Measurements from ENCODE around the gene CALML3. TPM values are rescaled to one million over a fixed set of nuclear protein-coding genes. Genes with fewer than 3 reads are reported as not detected.
A peak's percentile ranks its signal among the peaks of the same experiment; 100 is the strongest.

Gene CALML3
- total RNA-seq, 1 experiment from 2014 or later: not detected

DNA sequence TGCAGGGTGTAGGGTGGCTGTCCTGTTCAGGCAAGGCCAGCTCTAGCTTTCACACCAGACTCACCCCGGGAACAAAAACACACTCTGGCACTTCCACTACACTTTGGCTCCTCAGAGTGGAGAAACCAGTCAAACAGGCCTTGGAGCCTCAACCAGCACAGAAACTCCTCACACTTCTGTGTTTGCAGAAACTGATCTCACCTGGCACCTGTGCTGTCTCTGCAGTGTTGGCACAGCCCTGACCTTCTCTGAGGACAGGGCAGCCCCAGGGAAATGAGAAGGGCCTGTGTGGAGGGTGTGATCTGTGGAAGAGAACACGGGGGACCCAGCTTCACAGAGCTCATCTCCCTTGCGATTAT, 21.3 kb upstream of the CALML3 start:
- Histone ChIP-seq H2AFZ (ENCODE audit: low read length) (no peak overlapping the region), H3K4me1 (ENCODE audit: insufficient read depth, low read length) (peaks cover 19% of the 10 kb centered on the region), H3K36me3 (ENCODE audit: low read depth, low read length) (no peaks in the 10 kb centered on the region), H4K20me1 (ENCODE audit: low read length) (no peaks in the 10 kb centered on the region), H3K27ac (ENCODE audit: low read length) (no peak overlapping the region), H3K4me3 (ENCODE audit: low read length) (no peak overlapping the region), H3K9ac (ENCODE audit: low read length) (no peak overlapping the region), H3K9me2 (replicated peaks; ENCODE audit: low read length) (no peaks in the 10 kb centered on the region), H3K4me2 (ENCODE audit: low read length) (peak overlapping the region; percentile 39; the same call in 1 of the 2 replicates), H3K9me3 (ENCODE audit: low read length) (no peaks in the 10 kb centered on the region), H3K27me3 (ENCODE audit: low read length) (no peaks in the 10 kb centered on the region), H3F3A (ENCODE audit: low read length, unreplicated experiment) (no peaks in the 10 kb centered on the region), H3K79me2 (ENCODE audit: low read length) (no peaks in the 10 kb centered on the region)
- BruUV-seq (replicated peaks): no TSS peak
- CTCF ChIA-PET: no interaction called here
- DNase-seq (peak; percentile 76), ATAC-seq (peak; percentile 84)
- intact Hi-C loops (cut with micrococcal nuclease): no loop called here
- POLR2A ChIA-PET (ENCODE audit: unreplicated experiment): no interaction called here
- TF ChIP-seq EZH2phosphoT487 (IDR thresholded peaks at IDR 0.05; ENCODE audit: borderline replicate concordance, low read length) (no peak), EZH2 (IDR thresholded peaks at IDR 0.05; ENCODE audit: low read length, unreplicated experiment) (no peak), CTCF (conservative IDR thresholded peaks at IDR 0.05; ENCODE audit: low read depth, low read length) (no peak)

- H3K4me3 ChIP-seq (ENCODE audit: low read length): no peak overlapping the region
- peaks cover 19% of the 10 kb centered on the region for H3K4me1 ChIP-seq (ENCODE audit: insufficient read depth, low read length)
- no peaks in the 10 kb centered on the region for H3K79me2 ChIP-seq (ENCODE audit: low read length)
- H3F3A ChIP-seq (ENCODE audit: low read length, unreplicated experiment): no peaks in the 10 kb centered on the region
- intact Hi-C loops (cut with micrococcal nuclease): no loop called here
- ChIA-PET POLR2A (ENCODE audit: unreplicated experiment) (no interaction called here), CTCF (no interaction called here)
- DNase-seq: peak; percentile 1
- ATAC-seq: no peak
- H3K36me3 ChIP-seq (ENCODE audit: low read depth, low read length): no peaks in the 10 kb centered on the region
- no peak overlapping the region for H3K4me2 ChIP-seq (ENCODE audit: low read length)
- TF ChIP-seq EZH2 (IDR thresholded peaks at IDR 0.05; ENCODE audit: low read length, unreplicated experiment) (no peak), EZH2phosphoT487 (IDR thresholded peaks at IDR 0.05; ENCODE audit: borderline replicate concordance, low read length) (no peak), CTCF (conservative IDR thresholded peaks at IDR 0.05; ENCODE audit: low read depth, low read length) (no peak)
- no peak overlapping the region for H3K27ac ChIP-seq (ENCODE audit: low read length)
- no peak overlapping the region for H3K9ac ChIP-seq (ENCODE audit: low read length)
- BruUV-seq (replicated peaks): no TSS peak
- H2AFZ ChIP-seq (ENCODE audit: low read length): no peak overlapping the region
- H3K9me2 ChIP-seq (replicated peaks; ENCODE audit: low read length): no peaks in the 10 kb centered on the region
- no peaks in the 10 kb centered on the region for H3K9me3 ChIP-seq (ENCODE audit: low read length)
- H3K27me3 ChIP-seq (ENCODE audit: low read length): no peaks in the 10 kb centered on the region
- no peaks in the 10 kb centered on the region for H4K20me1 ChIP-seq (ENCODE audit: low read length)
Measured at GRCh38 chr10:5504146-5505072, 20.4 kb upstream of the CALML3 start.

DNA sequence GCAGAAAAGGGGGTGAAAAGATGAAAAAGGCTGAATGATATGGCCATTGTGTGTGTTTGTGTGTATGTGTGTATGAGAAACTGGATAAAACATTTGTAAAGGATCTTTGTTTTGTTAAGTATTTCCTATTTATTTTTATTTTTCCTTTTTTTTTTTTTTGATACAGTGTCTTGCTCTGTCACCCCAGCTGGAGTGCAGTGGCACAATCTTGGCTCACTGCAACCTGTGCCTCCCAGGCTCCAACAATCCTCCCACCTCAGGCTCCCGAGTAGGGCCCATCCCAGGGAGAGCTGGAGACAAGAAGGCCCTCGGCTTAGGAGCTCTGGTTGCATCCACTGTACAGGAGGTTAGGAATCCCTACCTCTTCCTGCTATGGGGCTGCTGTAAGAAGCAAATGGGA, 18.5 kb upstream of the CALML3 start:
- H3K27ac ChIP-seq (ENCODE audit: low read length): no peak overlapping the region
- ChIA-PET CTCF (no interaction called here), POLR2A (ENCODE audit: unreplicated experiment) (no interaction called here)
- H3K4me2 ChIP-seq (ENCODE audit: low read length): no peak overlapping the region
- no peak overlapping the region for H2AFZ ChIP-seq (ENCODE audit: low read length)
- H3K9me2 ChIP-seq (replicated peaks; ENCODE audit: low read length): no peaks in the 10 kb centered on the region
- no peaks in the 10 kb centered on the region for H3K9me3 ChIP-seq (ENCODE audit: low read length)
- peaks cover 19% of the 10 kb centered on the region for H3K4me1 ChIP-seq (ENCODE audit: insufficient read depth, low read length)
- no peak for DNase-seq
- no peak overlapping the region for H3K9ac ChIP-seq (ENCODE audit: low read length)
- no peaks in the 10 kb centered on the region for H3K27me3 ChIP-seq (ENCODE audit: low read length)
- H3K4me3 ChIP-seq (ENCODE audit: low read length): no peak overlapping the region
- ATAC-seq: no peak
- intact Hi-C loops (cut with micrococcal nuclease): no loop called here
- H3F3A ChIP-seq (ENCODE audit: low read length, unreplicated experiment): no peaks in the 10 kb centered on the region
- H4K20me1 ChIP-seq (ENCODE audit: low read length): no peaks in the 10 kb centered on the region
- no peaks in the 10 kb centered on the region for H3K36me3 ChIP-seq (ENCODE audit: low read depth, low read length)
- no peaks in the 10 kb centered on the region for H3K79me2 ChIP-seq (ENCODE audit: low read length)
- no TSS peak for BruUV-seq (replicated peaks)
- TF ChIP-seq EZH2phosphoT487 (IDR thresholded peaks at IDR 0.05; ENCODE audit: borderline replicate concordance, low read length) (no peak), EZH2 (IDR thresholded peaks at IDR 0.05; ENCODE audit: low read length, unreplicated experiment) (no peak), CTCF (conservative IDR thresholded peaks at IDR 0.05; ENCODE audit: low read depth, low read length) (no peak)

All from PC-3 (cell line).